ENCODE results near the gene GM2A.

GM2A gene

DNA sequence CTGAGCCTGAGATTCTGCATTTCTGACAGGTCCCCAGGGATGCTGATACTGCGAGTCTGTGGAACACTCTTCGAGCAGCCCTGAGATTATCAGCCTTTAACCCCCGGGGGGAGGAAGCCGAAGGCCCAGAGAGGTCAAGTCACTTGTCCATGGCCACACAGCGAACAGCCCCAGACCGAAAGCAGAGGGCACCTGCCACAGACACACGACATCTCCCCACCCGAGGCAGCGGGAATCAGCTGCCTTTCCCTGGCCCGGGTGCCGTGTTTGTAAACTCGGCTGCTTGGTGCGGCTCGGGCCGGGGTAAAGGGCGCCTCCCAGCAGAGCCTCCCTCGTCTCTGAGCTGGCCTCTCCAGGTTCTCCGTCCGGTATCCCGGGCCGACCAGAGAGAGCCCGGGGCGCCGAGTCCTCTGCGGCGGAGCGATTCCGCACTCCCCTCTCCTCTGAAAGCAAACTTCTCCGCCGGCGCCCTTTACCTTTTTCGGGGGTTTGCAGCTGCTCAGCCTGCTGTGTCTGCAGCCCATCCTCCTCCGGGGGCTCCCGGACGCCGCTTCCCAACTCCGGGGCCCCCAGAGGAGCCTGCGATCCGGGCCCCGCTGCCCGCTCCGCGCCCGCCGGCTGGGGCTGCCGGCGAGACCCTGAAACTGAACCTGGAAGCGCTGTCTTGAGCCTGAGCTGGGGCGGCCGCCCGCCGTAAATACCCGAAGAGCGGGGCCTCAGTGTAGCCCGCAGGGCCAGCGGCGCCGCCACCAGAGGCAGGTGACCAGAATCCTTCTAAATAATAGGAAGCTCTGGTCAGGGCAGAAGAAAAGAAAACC lies 29.3 kb upstream of the GM2A start, which contains the start of gene CCDC69:
Gene CCDC69, minus strand, starts transcription at position 646 of the 818 bp plus-strand sequence. Its CDS starts 122 bp downstream, at position 524.
- Histone ChIP-seq H3K9me2 (ENCODE audit: low read depth, low read length) (no peaks in the 10 kb centered on the region), H3K4me1 (ENCODE audit: insufficient read depth, low read length, severe bottlenecking) (peaks cover 62% of the 10 kb centered on the region), H3F3A (ENCODE audit: insufficient read depth, low read length) (no peaks in the 10 kb centered on the region; the same call in 1 of the 2 replicates), H3K36me3 (ENCODE audit: insufficient read depth, low read length) (peaks cover 48% of the 10 kb centered on the region; the same call in 1 of the 2 replicates), H3K4me3 (ENCODE audit: low read depth, low read length, poor library complexity, severe bottlenecking) (peak within 1 kb of the TSS; percentile 88), H3K27me3 (ENCODE audit: insufficient read depth, low read length) (no peaks in the 10 kb centered on the region), H3K79me2 (ENCODE audit: insufficient read depth, low read length) (peaks cover 49% of the 10 kb centered on the region), H3K27ac (ENCODE audit: low read depth, low read length, poor library complexity, severe bottlenecking) (peak within 1 kb of the TSS; percentile 98), H3K9me3 (ENCODE audit: low read length) (no peaks in the 10 kb centered on the region), H2AFZ (ENCODE audit: low read length) (no peak within 1 kb of the TSS), H3K9ac (ENCODE audit: low read length) (peak within 1 kb of the TSS; percentile 84), H4K20me1 (ENCODE audit: insufficient read depth, low read length) (no peaks in the 10 kb centered on the region), H3K4me2 (ENCODE audit: low read length) (peak within 1 kb of the TSS; percentile 80)
- TF ChIP-seq, protein P1, sequence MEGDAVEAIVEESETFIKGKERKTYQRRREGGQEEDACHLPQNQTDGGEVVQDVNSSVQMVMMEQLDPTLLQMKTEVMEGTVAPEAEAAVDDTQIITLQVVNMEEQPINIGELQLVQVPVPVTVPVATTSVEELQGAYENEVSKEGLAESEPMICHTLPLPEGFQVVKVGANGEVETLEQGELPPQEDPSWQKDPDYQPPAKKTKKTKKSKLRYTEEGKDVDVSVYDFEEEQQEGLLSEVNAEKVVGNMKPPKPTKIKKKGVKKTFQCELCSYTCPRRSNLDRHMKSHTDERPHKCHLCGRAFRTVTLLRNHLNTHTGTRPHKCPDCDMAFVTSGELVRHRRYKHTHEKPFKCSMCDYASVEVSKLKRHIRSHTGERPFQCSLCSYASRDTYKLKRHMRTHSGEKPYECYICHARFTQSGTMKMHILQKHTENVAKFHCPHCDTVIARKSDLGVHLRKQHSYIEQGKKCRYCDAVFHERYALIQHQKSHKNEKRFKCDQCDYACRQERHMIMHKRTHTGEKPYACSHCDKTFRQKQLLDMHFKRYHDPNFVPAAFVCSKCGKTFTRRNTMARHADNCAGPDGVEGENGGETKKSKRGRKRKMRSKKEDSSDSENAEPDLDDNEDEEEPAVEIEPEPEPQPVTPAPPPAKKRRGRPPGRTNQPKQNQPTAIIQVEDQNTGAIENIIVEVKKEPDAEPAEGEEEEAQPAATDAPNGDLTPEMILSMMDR (IDR thresholded peaks at IDR 0.05; ENCODE audit: low read length), result no peak
- TF ChIP-seq EZH2 (IDR thresholded peaks at IDR 0.05; ENCODE audit: borderline replicate concordance, low read length), result no peak

DNA sequence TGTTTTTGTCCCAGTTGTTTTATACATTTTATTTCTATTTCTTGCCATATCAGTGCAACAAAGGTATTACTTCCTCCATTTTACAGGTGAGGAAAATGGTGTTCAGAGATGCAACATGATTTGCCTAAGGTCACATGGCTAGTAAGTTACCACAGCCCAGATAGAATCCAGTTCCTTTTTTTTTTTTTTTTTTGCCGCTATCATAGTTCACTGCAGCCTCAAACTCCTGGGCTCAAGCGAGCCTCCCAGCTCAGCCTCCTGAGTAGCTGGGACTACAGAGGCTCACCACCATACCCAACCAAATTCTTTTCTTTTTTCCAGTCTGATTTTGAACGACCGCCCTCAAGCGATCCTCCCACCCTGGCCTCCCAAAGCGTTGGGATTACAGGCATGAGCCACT lies 28.6 kb upstream of the GM2A start:
- Histone ChIP-seq H3K79me2 (ENCODE audit: insufficient read depth, low read length) (peaks cover 42% of the 10 kb centered on the region), H3K4me3 (ENCODE audit: low read depth, low read length, poor library complexity, severe bottlenecking) (peak overlapping the region; percentile 88), H3K4me2 (ENCODE audit: low read length) (peak overlapping the region; percentile 80), H3F3A (ENCODE audit: insufficient read depth, low read length) (no peaks in the 10 kb centered on the region; the same call in 1 of the 2 replicates), H3K4me1 (ENCODE audit: insufficient read depth, low read length, severe bottlenecking) (peaks cover 55% of the 10 kb centered on the region), H3K27ac (ENCODE audit: low read depth, low read length, poor library complexity, severe bottlenecking) (peak overlapping the region; percentile 98), H3K36me3 (ENCODE audit: insufficient read depth, low read length) (peaks cover 41% of the 10 kb centered on the region; the same call in 1 of the 2 replicates), H4K20me1 (ENCODE audit: insufficient read depth, low read length) (no peaks in the 10 kb centered on the region), H3K9me2 (ENCODE audit: low read depth, low read length) (no peaks in the 10 kb centered on the region), H3K27me3 (ENCODE audit: insufficient read depth, low read length) (no peaks in the 10 kb centered on the region), H2AFZ (ENCODE audit: low read length) (no peak overlapping the region), H3K9ac (ENCODE audit: low read length) (peak overlapping the region; percentile 84), H3K9me3 (ENCODE audit: low read length) (no peaks in the 10 kb centered on the region)
- no peak for TF ChIP-seq EZH2 (IDR thresholded peaks at IDR 0.05; ENCODE audit: borderline replicate concordance, low read length)
- TF ChIP-seq, protein P1 (IDR thresholded peaks at IDR 0.05; ENCODE audit: low read length), result no peak

DNA sequence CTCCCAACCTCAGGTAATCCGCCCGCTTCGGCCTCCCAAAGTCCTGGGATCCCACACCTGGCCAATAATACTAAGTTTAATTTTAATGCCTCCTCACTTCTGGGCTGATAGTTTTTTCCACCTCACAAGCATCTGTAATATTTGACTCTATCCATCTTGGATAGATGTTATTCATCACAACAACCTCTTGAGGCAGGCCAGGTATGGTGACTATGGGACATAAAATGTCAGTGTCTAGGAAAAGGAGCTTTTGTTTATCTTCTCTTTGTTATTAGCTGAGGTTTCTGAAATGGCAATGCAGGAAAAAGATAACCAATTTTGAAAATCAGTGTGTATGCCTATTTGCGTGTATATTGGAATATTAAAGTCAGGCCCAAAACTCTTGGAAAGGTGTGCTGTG lies 27.9 kb upstream of the GM2A start:
- no peaks in the 10 kb centered on the region; the same call in 1 of the 2 replicates for H3F3A ChIP-seq (ENCODE audit: insufficient read depth, low read length)
- H3K9me2 ChIP-seq (ENCODE audit: low read depth, low read length), result no peaks in the 10 kb centered on the region
- peaks cover 35% of the 10 kb centered on the region for H3K79me2 ChIP-seq (ENCODE audit: insufficient read depth, low read length)
- no peak overlapping the region for H2AFZ ChIP-seq (ENCODE audit: low read length)
- TF ChIP-seq, protein P1 (IDR thresholded peaks at IDR 0.05; ENCODE audit: low read length), result peak; percentile 26; the same call in 1 of the 2 replicates
- TF ChIP-seq EZH2 (IDR thresholded peaks at IDR 0.05; ENCODE audit: borderline replicate concordance, low read length), result no peak
- H3K27ac ChIP-seq (ENCODE audit: low read depth, low read length, poor library complexity, severe bottlenecking), result peak overlapping the region; percentile 98
- no peaks in the 10 kb centered on the region for H3K27me3 ChIP-seq (ENCODE audit: insufficient read depth, low read length)
- no peaks in the 10 kb centered on the region for H4K20me1 ChIP-seq (ENCODE audit: insufficient read depth, low read length)
- H3K9ac ChIP-seq (ENCODE audit: low read length), result no peak overlapping the region; the same call in 1 of the 2 replicates
- H3K9me3 ChIP-seq (ENCODE audit: low read length), result no peaks in the 10 kb centered on the region
- peaks cover 48% of the 10 kb centered on the region for H3K4me1 ChIP-seq (ENCODE audit: insufficient read depth, low read length, severe bottlenecking)
- H3K4me2 ChIP-seq (ENCODE audit: low read length), result no peak overlapping the region
- H3K4me3 ChIP-seq (ENCODE audit: low read depth, low read length, poor library complexity, severe bottlenecking), result no peak overlapping the region
- peaks cover 34% of the 10 kb centered on the region; the same call in 1 of the 2 replicates for H3K36me3 ChIP-seq (ENCODE audit: insufficient read depth, low read length)
